ENCODE results near the gene GALNTL6. TPM values are rescaled to one million over a fixed set of nuclear protein-coding genes. Genes with fewer than 3 reads are reported as not detected.

The GALNTL6 gene
- total and polyA plus RNA-seq, 9 of the 15 experiments (the other 6 are each of a cell fraction or from before 2014, with no cell fraction given): 0.18 to 0.50 (median 0.29) TPM

DNA sequence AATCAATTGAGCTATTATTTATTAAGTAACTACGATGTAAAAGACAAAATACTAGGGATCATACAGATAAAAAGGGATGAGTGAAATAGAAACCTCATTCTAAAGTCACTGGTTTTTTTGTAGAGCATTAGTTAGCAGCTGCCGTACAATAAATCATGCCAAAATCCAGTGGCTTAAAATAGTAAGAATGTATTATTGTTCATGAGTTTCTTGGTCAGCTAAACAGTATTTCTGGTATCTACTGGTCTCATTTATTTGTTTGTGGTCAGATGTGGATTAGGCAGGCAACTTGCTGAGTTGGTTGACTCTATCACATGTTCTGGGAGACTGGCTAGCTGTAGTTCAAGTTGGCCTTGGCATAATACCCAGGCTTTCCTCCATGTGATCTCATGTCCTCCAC is 667.3 kb downstream of the GALNTL6 start:
- Histone ChIP-seq H3K27ac (ENCODE audit: extremely low read depth, low read depth, low read length) (no peak overlapping the region), H2AFZ (ENCODE audit: low read depth, low read length) (no peak overlapping the region), H3K79me2 (ENCODE audit: control insufficient read depth, insufficient read depth, low read length) (no peaks in the 10 kb centered on the region), H3K27me3 (ENCODE audit: control insufficient read depth in 2 of 2, insufficient read depth in 2 of 2, low read length in 2 of 2) (no peaks in the 10 kb centered on the region), H3K9ac (ENCODE audit: insufficient read depth in 1 of 2, low read depth in 2 of 2, low read length in 2 of 2) (no peak overlapping the region), H3K9me1 (ENCODE audit: control insufficient read depth, insufficient read depth, low read length) (no peaks in the 10 kb centered on the region), H3K4me1 (replicated peaks in 1 of 2; ENCODE audit: control insufficient read depth in 2 of 2, insufficient read depth in 2 of 2, low read length in 2 of 2) (no peaks in the 10 kb centered on the region), H3K4me2 (ENCODE audit: insufficient read depth, low read length) (no peak overlapping the region), H3K4me3 (no peak overlapping the region), H3K9me3 (replicated peaks; ENCODE audit: control insufficient read depth, insufficient read depth, low read depth, low read length) (no peaks in the 10 kb centered on the region; the same call in 1 of the 2 replicates), H3K36me3 (ENCODE audit: control insufficient read depth, insufficient read depth, low read length) (no peaks in the 10 kb centered on the region), H4K20me1 (replicated peaks; ENCODE audit: control insufficient read depth, insufficient read depth, low read length) (no peaks in the 10 kb centered on the region)
- FAIRE-seq (no peak), DNase-seq (ENCODE audit: extremely low read depth in 1 of 4, low spot score in 3 of 4) (no peak), ATAC-seq (no peak)
- intact Hi-C loops (cut with micrococcal nuclease) (no loop called here), in situ Hi-C loops (cut with MboI) (no loop called here)
- ChIA-PET POLR2A (no interaction called here), CTCF (ENCODE audit: low intra/inter-chr PET ratio) (no interaction called here)
- WGBS (ENCODE audit: insufficient coverage, low coverage, missing lambda C conversion rate): 0% methylated on average over 2 of the region's 2 CpGs
- no TSS peak for BruUV-seq (replicated peaks)
- TF ChIP-seq ZBTB17 (CRISPR knock-in tag; IDR thresholded peaks at IDR 0.05): no peak
- TF ChIP-seq TEAD1 (CRISPR knock-in tag; IDR thresholded peaks at IDR 0.05): no peak
- no peak for TF ChIP-seq HDAC3 (IDR thresholded peaks at IDR 0.05; ENCODE audit: borderline replicate concordance, partially characterized antibody)
- no peak for TF ChIP-seq ZC3H8 (IDR thresholded peaks at IDR 0.05)
- TF ChIP-seq MAFF (IDR thresholded peaks at IDR 0.05; ENCODE audit: low read length): no peak
- TF ChIP-seq MAZ (CRISPR knock-in tag; conservative IDR thresholded peaks at IDR 0.05 in 1 of 2, IDR thresholded peaks at IDR 0.05 in 1 of 2): no peak
- no peak for TF ChIP-seq ZNF217 (CRISPR knock-in tag; IDR thresholded peaks at IDR 0.05)
- no peak for TF ChIP-seq POLR2A (conservative IDR thresholded peaks at IDR 0.05)
- TF ChIP-seq ZNF282 (CRISPR knock-in tag; IDR thresholded peaks at IDR 0.05): no peak
- TF ChIP-seq ATF6 (CRISPR knock-in tag; IDR thresholded peaks at IDR 0.05): no peak
- TF ChIP-seq MBD1 (CRISPR knock-in tag; IDR thresholded peaks at IDR 0.05): no peak

All from K562 (cell line).